HG03159 (cell line): Measurements from ENCODE around the gene ACSL5.

Source experiments
- ATAC-seq: cut with Tn5 transposase; IDR thresholded peaks from one replicate; pipeline ENCODE4 v1.9.1; 2021; ENCODE audit warnings: mild to moderate bottlenecking, moderate library complexity; ENCODE audit not compliant: unreplicated experiment

The ACSL5 gene, protein sequence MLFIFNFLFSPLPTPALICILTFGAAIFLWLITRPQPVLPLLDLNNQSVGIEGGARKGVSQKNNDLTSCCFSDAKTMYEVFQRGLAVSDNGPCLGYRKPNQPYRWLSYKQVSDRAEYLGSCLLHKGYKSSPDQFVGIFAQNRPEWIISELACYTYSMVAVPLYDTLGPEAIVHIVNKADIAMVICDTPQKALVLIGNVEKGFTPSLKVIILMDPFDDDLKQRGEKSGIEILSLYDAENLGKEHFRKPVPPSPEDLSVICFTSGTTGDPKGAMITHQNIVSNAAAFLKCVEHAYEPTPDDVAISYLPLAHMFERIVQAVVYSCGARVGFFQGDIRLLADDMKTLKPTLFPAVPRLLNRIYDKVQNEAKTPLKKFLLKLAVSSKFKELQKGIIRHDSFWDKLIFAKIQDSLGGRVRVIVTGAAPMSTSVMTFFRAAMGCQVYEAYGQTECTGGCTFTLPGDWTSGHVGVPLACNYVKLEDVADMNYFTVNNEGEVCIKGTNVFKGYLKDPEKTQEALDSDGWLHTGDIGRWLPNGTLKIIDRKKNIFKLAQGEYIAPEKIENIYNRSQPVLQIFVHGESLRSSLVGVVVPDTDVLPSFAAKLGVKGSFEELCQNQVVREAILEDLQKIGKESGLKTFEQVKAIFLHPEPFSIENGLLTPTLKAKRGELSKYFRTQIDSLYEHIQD

DNA sequence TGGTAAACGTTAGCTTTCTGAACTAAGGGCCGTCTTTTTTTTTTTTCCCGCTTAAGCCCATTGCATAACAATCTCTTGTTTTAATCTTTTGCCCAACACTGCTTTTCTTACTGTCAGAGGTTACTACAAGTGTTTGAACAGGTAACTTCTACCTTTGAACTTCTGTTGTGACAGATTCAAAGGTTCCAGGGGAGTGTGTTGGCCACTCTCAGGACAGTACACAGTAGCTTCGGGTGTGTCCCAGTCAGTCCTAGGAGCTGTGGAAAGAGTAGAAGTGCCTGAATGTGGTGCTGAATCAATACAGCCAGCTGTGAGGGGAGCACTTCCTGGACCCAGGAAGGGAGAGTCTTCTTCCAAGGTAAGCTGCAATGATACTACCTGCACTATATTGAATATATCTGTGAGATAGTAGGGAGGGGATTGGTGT is at the start of gene ACSL5:
ACSL5 (plus strand) TSS at position 205 of the 427 bp plus-strand sequence. CDS start 20,831 bp downstream, outside the sequence.
- ATAC-seq = no peak

DNA sequence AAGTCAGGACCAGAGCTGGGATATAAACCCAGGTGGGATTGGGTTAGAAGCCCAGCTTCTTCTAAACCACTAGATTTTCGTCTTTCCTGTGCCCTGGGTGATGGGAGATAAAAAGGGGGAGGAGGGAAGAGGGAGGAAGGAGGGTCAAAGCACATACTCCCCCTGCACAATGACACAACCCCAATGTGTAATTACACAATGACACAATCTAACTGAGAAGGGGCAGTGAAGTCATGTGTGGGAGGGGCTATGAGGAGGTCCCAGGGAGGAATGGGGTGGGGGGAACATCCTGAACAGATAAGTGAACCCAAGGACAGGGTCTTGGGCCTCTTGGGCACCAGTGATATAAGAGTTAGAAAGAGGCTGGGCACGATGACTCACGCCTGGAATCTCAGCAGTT is 46.2 kb upstream of the ACSL5 start:
- no peak for ATAC-seq

- no peak for ATAC-seq
Observed at GRCh38 chr10:112330162-112330561, 43.8 kb upstream of the ACSL5 start.

DNA sequence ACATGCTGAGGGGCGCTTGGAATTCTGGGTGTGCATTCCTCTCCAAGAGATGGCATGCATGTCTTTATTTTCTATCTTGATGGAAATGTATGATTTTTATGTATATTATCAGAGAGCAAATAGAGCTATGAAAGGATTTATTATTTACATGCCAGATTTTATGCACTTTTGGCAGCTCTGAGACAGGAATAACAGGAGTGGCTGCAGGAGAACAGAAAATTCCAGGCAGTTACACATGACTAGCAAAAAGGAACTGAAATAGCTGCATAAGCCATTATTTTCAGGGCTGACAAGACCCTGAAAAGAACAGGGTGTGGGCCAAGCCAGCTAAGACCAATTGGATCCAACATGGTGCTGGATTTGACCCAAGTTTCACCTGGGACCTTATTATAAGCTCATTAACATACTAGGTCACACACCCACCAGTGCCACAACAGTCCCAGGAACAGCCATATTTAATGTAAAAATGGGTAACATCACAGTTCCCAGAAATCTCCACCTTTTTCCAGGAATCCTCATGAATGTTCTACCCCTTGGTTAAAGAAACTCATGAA is 43.2 kb upstream of the ACSL5 start:
- no peak for ATAC-seq

- ATAC-seq = no peak
Observed at GRCh38 chr10:112332022-112332421, 41.9 kb upstream of the ACSL5 start.

GRCh38 chr10:112332509-112333228 is 41.2 kb upstream of the ACSL5 start:
- ATAC-seq = no peak

DNA sequence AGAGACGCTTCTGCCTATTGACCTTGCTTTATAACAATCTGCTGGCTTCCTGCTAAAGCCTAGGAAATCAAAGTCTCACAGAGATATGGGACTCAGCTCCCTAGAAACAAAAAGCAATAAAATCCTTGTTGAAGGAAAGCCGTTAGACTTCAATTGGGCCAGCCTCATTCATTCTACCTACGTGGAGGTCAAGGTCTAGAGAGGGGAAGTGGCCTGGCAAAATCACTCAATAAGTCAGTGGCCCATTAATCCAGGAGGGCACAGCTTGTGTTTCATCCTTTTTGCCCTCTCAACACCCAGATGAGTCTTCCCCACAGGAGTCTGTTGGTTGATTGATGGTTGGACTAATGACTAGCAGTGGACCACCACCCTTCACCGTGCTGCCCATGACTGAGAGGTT is 40.5 kb upstream of the ACSL5 start:
- ATAC-seq = no peak

DNA sequence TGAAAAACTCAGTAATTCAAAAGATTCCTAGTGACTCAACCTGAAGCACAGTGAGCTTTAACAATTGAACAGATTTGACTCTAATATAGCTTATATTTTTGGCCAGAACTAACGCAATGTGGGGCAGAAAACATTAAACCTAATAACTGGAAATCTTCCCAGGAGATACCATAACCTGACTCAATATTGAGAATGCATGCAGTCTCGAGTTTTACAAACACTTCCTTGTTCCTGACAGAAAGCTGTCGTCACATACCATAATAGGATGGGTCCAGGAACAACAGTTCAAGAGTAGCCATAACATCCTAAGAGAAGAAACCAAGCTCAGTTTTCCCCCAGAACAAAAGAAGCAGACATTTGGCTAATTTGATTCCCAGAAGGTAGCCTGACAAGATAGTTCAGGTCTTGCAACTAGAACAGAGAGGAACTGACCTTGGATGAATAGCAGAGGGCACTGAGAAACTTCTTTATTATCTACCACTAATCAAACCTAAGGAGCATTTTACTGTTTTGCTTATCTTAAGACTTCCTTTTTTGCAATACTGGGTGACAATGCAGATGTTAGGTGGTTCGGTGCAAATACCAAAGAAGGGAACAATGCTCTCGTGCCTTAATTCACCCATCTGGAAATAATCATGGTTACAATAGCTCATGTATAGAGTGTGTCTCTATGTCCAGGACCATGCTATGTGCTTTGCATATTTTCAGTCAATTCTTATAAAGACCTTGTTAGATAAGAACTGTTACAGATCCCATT is 38.6 kb upstream of the ACSL5 start:
- no peak for ATAC-seq

DNA sequence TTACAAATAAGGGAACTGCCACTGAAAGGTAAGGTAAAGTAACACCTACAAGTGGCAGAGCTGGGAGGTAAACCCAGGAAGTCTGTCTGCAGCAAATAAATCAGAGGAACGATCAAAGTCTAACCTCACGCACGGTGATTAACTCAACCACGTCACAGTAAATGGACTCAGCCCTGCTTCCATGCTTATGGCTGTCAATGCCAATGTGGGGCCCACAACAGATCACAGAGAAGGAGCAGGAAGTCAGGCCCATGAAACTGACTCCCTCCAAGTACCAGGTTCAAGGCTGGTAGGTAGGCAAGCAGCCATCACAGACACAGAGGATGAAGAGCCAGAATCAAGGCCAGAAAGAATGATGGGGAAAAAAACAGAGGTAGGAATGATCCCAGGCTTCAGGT is 38.0 kb upstream of the ACSL5 start:
- no peak for ATAC-seq

- no peak for ATAC-seq
Observed at GRCh38 chr10:112336556-112337201, 37.2 kb upstream of the ACSL5 start.

GRCh38 chr10:112338957-112339356 is 35.0 kb upstream of the ACSL5 start:
- no peak for ATAC-seq

- no peak for ATAC-seq
Observed at GRCh38 chr10:112340601-112341000, 33.3 kb upstream of the ACSL5 start.

GRCh38 chr10:112343056-112343806 is 30.7 kb upstream of the ACSL5 start:
- no peak for ATAC-seq

- no peak for ATAC-seq
Observed at GRCh38 chr10:112344261-112344660, 29.7 kb upstream of the ACSL5 start.

DNA sequence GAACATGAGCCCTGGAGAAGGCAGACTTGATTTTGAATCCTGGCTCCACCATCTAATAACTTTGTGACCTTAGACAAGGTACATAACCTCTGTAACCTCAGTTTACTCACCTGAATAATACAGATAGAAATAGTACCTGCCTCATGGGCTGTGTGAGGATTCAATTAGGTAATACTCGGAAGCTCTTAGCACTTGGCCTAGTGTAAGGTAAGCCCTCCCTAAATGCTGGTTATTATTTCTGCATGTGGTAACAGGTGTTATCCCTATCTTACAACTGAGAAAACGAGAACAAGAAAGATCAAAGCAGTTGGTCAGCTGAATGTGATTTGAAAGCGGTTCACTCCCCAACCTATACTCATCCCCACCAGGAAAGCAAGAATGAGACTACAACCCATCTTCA is 28.7 kb upstream of the ACSL5 start:
- no peak for ATAC-seq

DNA sequence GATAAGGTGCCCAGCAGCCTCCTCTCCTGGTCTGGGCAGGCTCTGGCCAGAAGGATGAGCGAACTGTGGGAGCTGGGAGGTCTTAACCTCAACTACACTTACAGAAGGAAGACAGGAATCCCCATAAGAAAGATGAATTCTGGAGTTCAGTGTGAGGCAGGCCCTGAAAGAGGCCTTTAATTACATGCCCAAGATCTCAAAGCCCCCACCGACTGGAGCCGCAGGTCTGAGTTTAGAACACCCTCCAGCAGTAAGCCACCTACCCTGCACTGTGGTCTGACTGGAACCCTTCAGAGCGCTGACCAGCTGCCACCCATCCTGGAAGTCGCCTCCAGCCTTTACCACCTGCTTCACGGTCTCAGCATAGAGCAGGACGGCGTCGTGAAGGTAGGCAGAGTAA is 28.2 kb upstream of the ACSL5 start:
- no peak for ATAC-seq

DNA sequence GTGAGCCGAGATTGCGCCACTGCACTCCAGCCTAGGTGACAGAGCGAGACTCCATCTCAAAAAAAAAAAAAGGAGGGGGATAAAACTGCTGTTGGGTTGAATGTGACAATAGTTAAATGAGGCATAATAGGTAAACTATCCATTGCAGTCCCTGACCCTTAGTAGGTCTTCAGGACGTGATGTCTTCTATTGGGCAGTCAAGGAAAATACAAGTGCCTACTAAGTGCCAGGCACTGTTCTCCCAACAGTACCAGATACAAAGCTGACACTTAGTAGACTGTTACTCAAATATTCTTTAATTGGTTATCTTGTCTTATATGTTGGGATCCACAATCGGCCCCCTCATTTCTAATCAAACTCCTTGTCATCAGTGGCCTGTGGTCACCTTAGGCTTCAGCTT is 27.1 kb upstream of the ACSL5 start:
- no peak for ATAC-seq

- no peak for ATAC-seq
Observed at GRCh38 chr10:112347709-112348671, 25.9 kb upstream of the ACSL5 start.
